ENCODE results near the gene NCOR2.

Gene NCOR2

GRCh38 chr12:124566997-124567672 is at the start of gene NCOR2:
Gene NCOR2, minus strand, starts transcription at chr12:124567612. Its CDS starts 72,361 bp downstream, at chr12:124495251.
- H3K4me3 ChIP-seq (ENCODE audit: low read length) = peak within 1 kb of the TSS; percentile 69
- DNase-seq (ENCODE audit: low read depth, low spot score) = no peak
- WGBS (ENCODE audit: insufficient coverage, insufficient read length) = no CpG with 5 or more reads among the region's 106 CpGs
- H3K9me3 ChIP-seq (ENCODE audit: control insufficient read depth, insufficient read depth, low read length) = no peaks in the 10 kb centered on the region
- no peaks in the 10 kb centered on the region for H3K27me3 ChIP-seq (ENCODE audit: control insufficient read depth, insufficient read depth, low read length)
- H3K4me1 ChIP-seq (ENCODE audit: control insufficient read depth, insufficient read depth, low read length) = peaks cover 8% of the 10 kb centered on the region
- no peaks in the 10 kb centered on the region for H3K36me3 ChIP-seq (ENCODE audit: control insufficient read depth, insufficient read depth, low read length)
- H3K27ac ChIP-seq (ENCODE audit: low read length) = no peak within 1 kb of the TSS

- H3K27me3 ChIP-seq (ENCODE audit: control insufficient read depth, insufficient read depth, low read length) = no peaks in the 10 kb centered on the region
- H3K36me3 ChIP-seq (ENCODE audit: control insufficient read depth, insufficient read depth, low read length) = no peaks in the 10 kb centered on the region
- H3K27ac ChIP-seq (ENCODE audit: low read length) = no peak overlapping the region
- no peak for DNase-seq (ENCODE audit: low read depth, low spot score)
- no peaks in the 10 kb centered on the region; the same call in 1 of the 2 replicates for H3K4me1 ChIP-seq (ENCODE audit: control insufficient read depth, insufficient read depth, low read length)
- H3K4me3 ChIP-seq (ENCODE audit: low read length) = no peak overlapping the region
- H3K9me3 ChIP-seq (ENCODE audit: control insufficient read depth, insufficient read depth, low read length) = no peaks in the 10 kb centered on the region
- WGBS (ENCODE audit: insufficient coverage, insufficient read length) = no CpG with 5 or more reads among the region's 20 CpGs
Measured at GRCh38 chr12:124616394-124617221, 49.2 kb upstream of the NCOR2 start.

- Histone ChIP-seq H3K27ac (ENCODE audit: low read length) (no peak overlapping the region), H3K27me3 (ENCODE audit: control insufficient read depth, insufficient read depth, low read length) (no peaks in the 10 kb centered on the region), H3K4me1 (ENCODE audit: control insufficient read depth, insufficient read depth, low read length) (no peaks in the 10 kb centered on the region; the same call in 1 of the 2 replicates), H3K9me3 (ENCODE audit: control insufficient read depth, insufficient read depth, low read length) (no peaks in the 10 kb centered on the region), H3K36me3 (ENCODE audit: control insufficient read depth, insufficient read depth, low read length) (no peaks in the 10 kb centered on the region), H3K4me3 (ENCODE audit: low read length) (no peak overlapping the region)
- WGBS (ENCODE audit: insufficient coverage, insufficient read length) = no CpG with 5 or more reads among the region's 6 CpGs
- no peak for DNase-seq (ENCODE audit: low read depth, low spot score)
Measured at GRCh38 chr12:124614512-124615292, 47.3 kb upstream of the NCOR2 start.

- H3K4me1 ChIP-seq (ENCODE audit: control insufficient read depth, insufficient read depth, low read length) = peaks cover 3% of the 10 kb centered on the region; the same call in 1 of the 2 replicates
- no peaks in the 10 kb centered on the region for H3K36me3 ChIP-seq (ENCODE audit: control insufficient read depth, insufficient read depth, low read length)
- no peaks in the 10 kb centered on the region for H3K27me3 ChIP-seq (ENCODE audit: control insufficient read depth, insufficient read depth, low read length)
- no peak for DNase-seq (ENCODE audit: low read depth, low spot score)
- H3K27ac ChIP-seq (ENCODE audit: low read length) = no peak overlapping the region
- no CpG with 5 or more reads among the region's 3 CpGs for WGBS (ENCODE audit: insufficient coverage, insufficient read length)
- no peaks in the 10 kb centered on the region for H3K9me3 ChIP-seq (ENCODE audit: control insufficient read depth, insufficient read depth, low read length)
- H3K4me3 ChIP-seq (ENCODE audit: low read length) = no peak overlapping the region
Measured at GRCh38 chr12:124613151-124613585, 45.8 kb upstream of the NCOR2 start.

- H3K36me3 ChIP-seq (ENCODE audit: control insufficient read depth, insufficient read depth, low read length) = no peaks in the 10 kb centered on the region
- no CpG with 5 or more reads among the region's 4 CpGs for WGBS (ENCODE audit: insufficient coverage, insufficient read length)
- no peak overlapping the region for H3K27ac ChIP-seq (ENCODE audit: low read length)
- no peaks in the 10 kb centered on the region for H3K27me3 ChIP-seq (ENCODE audit: control insufficient read depth, insufficient read depth, low read length)
- no peak overlapping the region for H3K4me3 ChIP-seq (ENCODE audit: low read length)
- no peak for DNase-seq (ENCODE audit: low read depth, low spot score)
- peaks cover 3% of the 10 kb centered on the region; the same call in 1 of the 2 replicates for H3K4me1 ChIP-seq (ENCODE audit: control insufficient read depth, insufficient read depth, low read length)
- no peaks in the 10 kb centered on the region for H3K9me3 ChIP-seq (ENCODE audit: control insufficient read depth, insufficient read depth, low read length)
Measured at GRCh38 chr12:124612410-124612680, 44.9 kb upstream of the NCOR2 start.

GRCh38 chr12:124611559-124612409 is 44.4 kb upstream of the NCOR2 start:
- no CpG with 5 or more reads among the region's 15 CpGs for WGBS (ENCODE audit: insufficient coverage, insufficient read length)
- no peak overlapping the region for H3K27ac ChIP-seq (ENCODE audit: low read length)
- H3K36me3 ChIP-seq (ENCODE audit: control insufficient read depth, insufficient read depth, low read length) = no peaks in the 10 kb centered on the region
- DNase-seq (ENCODE audit: low read depth, low spot score) = no peak
- no peaks in the 10 kb centered on the region for H3K9me3 ChIP-seq (ENCODE audit: control insufficient read depth, insufficient read depth, low read length)
- no peak overlapping the region for H3K4me3 ChIP-seq (ENCODE audit: low read length)
- H3K27me3 ChIP-seq (ENCODE audit: control insufficient read depth, insufficient read depth, low read length) = no peaks in the 10 kb centered on the region
- H3K4me1 ChIP-seq (ENCODE audit: control insufficient read depth, insufficient read depth, low read length) = peaks cover 3% of the 10 kb centered on the region; the same call in 1 of the 2 replicates

GRCh38 chr12:124610629-124611558 is 43.5 kb upstream of the NCOR2 start:
- Histone ChIP-seq H3K4me1 (ENCODE audit: control insufficient read depth, insufficient read depth, low read length) (peaks cover 3% of the 10 kb centered on the region; the same call in 1 of the 2 replicates), H3K27me3 (ENCODE audit: control insufficient read depth, insufficient read depth, low read length) (no peaks in the 10 kb centered on the region), H3K36me3 (ENCODE audit: control insufficient read depth, insufficient read depth, low read length) (no peaks in the 10 kb centered on the region), H3K27ac (ENCODE audit: low read length) (no peak overlapping the region), H3K9me3 (ENCODE audit: control insufficient read depth, insufficient read depth, low read length) (no peaks in the 10 kb centered on the region), H3K4me3 (ENCODE audit: low read length) (no peak overlapping the region)
- no peak for DNase-seq (ENCODE audit: low read depth, low spot score)
- no CpG with 5 or more reads among the region's 23 CpGs for WGBS (ENCODE audit: insufficient coverage, insufficient read length)

GRCh38 chr12:124610021-124610612 is 42.7 kb upstream of the NCOR2 start:
- no peak overlapping the region for H3K27ac ChIP-seq (ENCODE audit: low read length)
- H3K36me3 ChIP-seq (ENCODE audit: control insufficient read depth, insufficient read depth, low read length) = no peaks in the 10 kb centered on the region
- H3K4me3 ChIP-seq (ENCODE audit: low read length) = no peak overlapping the region
- no peak for DNase-seq (ENCODE audit: low read depth, low spot score)
- WGBS (ENCODE audit: insufficient coverage, insufficient read length) = no CpG with 5 or more reads among the region's 9 CpGs
- H3K27me3 ChIP-seq (ENCODE audit: control insufficient read depth, insufficient read depth, low read length) = no peaks in the 10 kb centered on the region
- H3K9me3 ChIP-seq (ENCODE audit: control insufficient read depth, insufficient read depth, low read length) = no peaks in the 10 kb centered on the region
- H3K4me1 ChIP-seq (ENCODE audit: control insufficient read depth, insufficient read depth, low read length) = peaks cover 3% of the 10 kb centered on the region; the same call in 1 of the 2 replicates
